DND-41 (cell line): ENCODE measurements around the gene AXIN1.
"Not testable (repeated sequence)": the region's sequence is repeated elsewhere in the genome, so short reads cannot be mapped to it uniquely, and the experiment has no call there.

Experiments used
- ATAC-seq: fragments of 200-7000 bp; cut with Tn5 transposase; 3 replicates; pipeline ENCODE4 v1.9.1; 2021; ENCODE audit warnings: low read depth; ENCODE audit not compliant: insufficient read depth
- DNase-seq: peaks from one replicate; pipeline ENCODE4 v3.0.0-alpha.2; 2020
- H2AFZ ChIP-seq: 2 replicates; pipeline ENCODE4 v1.6.0; 2012; ENCODE audit warnings: low read depth, low read length
- H3K27ac ChIP-seq: 2 replicates; pipeline ENCODE4 v1.5.1; 2012; ENCODE audit warnings: low read length, inconsistent platforms
- H3K27me3 ChIP-seq: fragments of 200-600 bp; sonication (generic); 2 replicates; pipeline ENCODE4 v1.6.0; 2012; ENCODE audit warnings: low read length, mild to moderate bottlenecking, inconsistent platforms; ENCODE audit not compliant: insufficient read depth, poor library complexity
- H3K36me3 ChIP-seq: 2 replicates; pipeline ENCODE4 v1.5.1; 2012; ENCODE audit warnings: low read length, inconsistent platforms; ENCODE audit not compliant: insufficient read depth
- H3K4me1 ChIP-seq: 2 replicates; pipeline ENCODE4 v1.5.1; 2012; ENCODE audit warnings: mild to moderate bottlenecking, low read length; ENCODE audit not compliant: insufficient read depth
- H3K4me2 ChIP-seq: 2 replicates; pipeline ENCODE4 v1.6.0; 2012; ENCODE audit warnings: mild to moderate bottlenecking, moderate library complexity, low read length, inconsistent platforms; ENCODE audit not compliant: insufficient read depth
- H3K4me3 ChIP-seq, 2 experiments: fragments of 200-600 bp in 1 of 2; shearing (Covaris generic) in 1 of 2; 2 replicates each; pipeline ENCODE4 v1.5.1; 2012 to 2016; ENCODE audit warnings: inconsistent platforms in 2 of 2, low read length in 2 of 2, mild to moderate bottlenecking in 2 of 2, low read depth in 1 of 2, moderate library complexity in 1 of 2
- H3K79me2 ChIP-seq: 2 replicates; pipeline ENCODE4 v1.6.0; 2012; ENCODE audit warnings: low read length, inconsistent platforms; ENCODE audit not compliant: insufficient read depth
- H3K9ac ChIP-seq: 2 replicates; pipeline ENCODE4 v1.6.0; 2012; ENCODE audit warnings: low read depth, mild to moderate bottlenecking, inconsistent platforms, low read length, moderate library complexity
- H3K9me3 ChIP-seq: 2 replicates; pipeline ENCODE4 v1.5.1; 2012; ENCODE audit warnings: low read length, moderate library complexity, mild to moderate bottlenecking, inconsistent platforms; ENCODE audit not compliant: insufficient read depth, severe bottlenecking
- H4K20me1 ChIP-seq: 2 replicates; pipeline ENCODE4 v1.6.0; 2012; ENCODE audit warnings: low read length; ENCODE audit not compliant: insufficient read depth
- CTCF ChIP-seq: IDR thresholded peaks from 2 replicates; pipeline ENCODE4 v1.5.1; 2012; ENCODE audit warnings: borderline replicate concordance, low read length, moderate library complexity, mild to moderate bottlenecking; ENCODE audit not compliant: poor library complexity, severe bottlenecking; ENCODE audit errors: extremely low read depth
- EZH2 ChIP-seq: IDR thresholded peaks from 3 replicates; pipeline ENCODE4 v1.6.1; 2012; ENCODE audit warnings: borderline replicate concordance, low read depth, mild to moderate bottlenecking, moderate library complexity, low read length, inconsistent platforms; ENCODE audit not compliant: severe bottlenecking

Gene AXIN1

GRCh38 chr16:270381-271255 is 81.9 kb downstream of the AXIN1 start:
- no peak overlapping the region for H3K4me3 ChIP-seq

GRCh38 chr16:269061-269796 is 83.3 kb downstream of the AXIN1 start:
- H4K20me1 ChIP-seq, result peaks cover 3% of the 10 kb centered on the region; the same call in 1 of the 2 replicates
- H2AFZ ChIP-seq, result no peak overlapping the region
- H3K4me3 ChIP-seq, result no peak overlapping the region
- ATAC-seq (no peak), DNase-seq (no peak)
- no peaks in the 10 kb centered on the region for H3K4me1 ChIP-seq
- H3K27me3 ChIP-seq, result no peaks in the 10 kb centered on the region
- TF ChIP-seq CTCF, result no peak
- TF ChIP-seq EZH2, result no peak
- H3K9me3 ChIP-seq, result no peaks in the 10 kb centered on the region
- H3K36me3 ChIP-seq, result peaks cover 11% of the 10 kb centered on the region; the same call in 1 of the 2 replicates
- H3K79me2 ChIP-seq, result no peaks in the 10 kb centered on the region
- no peak overlapping the region for H3K4me2 ChIP-seq
- H3K27ac ChIP-seq, result no peak overlapping the region
- no peak overlapping the region for H3K9ac ChIP-seq

More at GRCh38 chr16:270381-271255, 81.9 kb downstream of the AXIN1 start:
- H3K36me3 ChIP-seq, result no peaks in the 10 kb centered on the region
- H3K9ac ChIP-seq, result no peak overlapping the region
- peaks cover 4% of the 10 kb centered on the region; the same call in 1 of the 2 replicates for H4K20me1 ChIP-seq
- H2AFZ ChIP-seq, result no peak overlapping the region
- no peaks in the 10 kb centered on the region for H3K79me2 ChIP-seq
- no peak overlapping the region for H3K27ac ChIP-seq
- ATAC-seq, result no peak
- no peak for DNase-seq
- H3K9me3 ChIP-seq, result no peaks in the 10 kb centered on the region
- H3K4me1 ChIP-seq, result no peaks in the 10 kb centered on the region
- no peak for TF ChIP-seq EZH2
- TF ChIP-seq CTCF, result no peak
- H3K4me2 ChIP-seq, result no peak overlapping the region
- no peaks in the 10 kb centered on the region for H3K27me3 ChIP-seq

- DNase-seq, result no peak
- no peak for ATAC-seq
- Histone ChIP-seq H3K27me3 (no peaks in the 10 kb centered on the region), H2AFZ (no peak overlapping the region), H3K9ac (no peak overlapping the region), H3K4me2 (no peak overlapping the region), H3K4me1 (no peaks in the 10 kb centered on the region), H3K4me3 (no peak overlapping the region), H4K20me1 (no peaks in the 10 kb centered on the region), H3K9me3 (no peaks in the 10 kb centered on the region), H3K79me2 (no peaks in the 10 kb centered on the region), H3K36me3 (peaks cover 19% of the 10 kb centered on the region), H3K27ac (no peak overlapping the region)
- TF ChIP-seq CTCF, result no peak
- TF ChIP-seq EZH2, result no peak
These were observed 84.1 kb downstream of the AXIN1 start for GRCh38 chr16:268141-269053.

GRCh38 chr16:267562-267961 is 85.0 kb downstream of the AXIN1 start:
- not testable (repeated sequence) for H3K9me3 ChIP-seq, DNase-seq, H4K20me1 ChIP-seq, H3K4me1 ChIP-seq, H3K27me3 ChIP-seq, H2AFZ ChIP-seq, H3K4me2 ChIP-seq, H3K4me3 ChIP-seq, H3K79me2 ChIP-seq, H3K27ac ChIP-seq, ATAC-seq, H3K9ac ChIP-seq
- peaks cover 23% of the 10 kb centered on the region for H3K36me3 ChIP-seq
